Tibial nerve (tissue), 4 donors: ENCODE measurements around the gene LCMT1.

Experiments
- CTCF ChIP-seq, 5 experiments: fragments of 200-600 bp in 3 of 5; fragments of 450-650 bp in 2 of 5; sonication (generic) in 3 of 5; IDR thresholded peaks; one replicate each; pipeline ENCODE4 v1.5.1; 2016 to 2019; ENCODE audit warnings: antibody characterized with exemption in 5 of 5, mild to moderate bottlenecking in 3 of 5, moderate library complexity in 2 of 5
- EP300 ChIP-seq, 2 donors: sonication (generic); formaldehyde crosslinking; IDR thresholded peaks; one replicate each; pipeline ENCODE4 v1.6.1; 2017; ENCODE audit warnings: antibody characterized with exemption in 2 of 2, mild to moderate bottlenecking in 1 of 2
- POLR2A ChIP-seq, 2 donors: fragments of 450-650 bp; IDR thresholded peaks; one replicate each; pipeline ENCODE4 v1.6.1; 2017; ENCODE audit warnings: antibody characterized with exemption in 2 of 2, mild to moderate bottlenecking in 2 of 2, moderate library complexity in 2 of 2

GRCh38 chr16:25192096-25192495 is 80.6 kb downstream of the LCMT1 start:
- TF ChIP-seq POLR2A (IDR thresholded peaks at IDR 0.05): no peak
- no peak for TF ChIP-seq EP300 (IDR thresholded peaks at IDR 0.05)
- TF ChIP-seq CTCF (IDR thresholded peaks at IDR 0.05): no peak
